SJCRH30 (cell line): ENCODE measurements around the gene ODF2. TPM values are rescaled to one million over a fixed set of nuclear protein-coding genes. Genes with fewer than 3 reads are reported as not detected.
"Not testable (repeated sequence)": the region's sequence is repeated elsewhere in the genome, so short reads cannot be mapped to it uniquely, and the experiment has no call there.

Experiments
- DNase-seq, 2 experiments: peaks; one replicate each; pipeline ENCODE4 v3.0.0-alpha.2; 2015 to 2020
- H3K27ac ChIP-seq: fragments of 250-450 bp; sonication (Bioruptor Pico); 2 replicates; pipeline ENCODE4 v1.5.1; 2020; ENCODE audit warnings: mild to moderate bottlenecking, moderate library complexity
- H3K27me3 ChIP-seq: fragments of 250-450 bp; sonication (Bioruptor Pico); 2 replicates; pipeline ENCODE4 v1.5.1; 2020; ENCODE audit warnings: mild to moderate bottlenecking, moderate library complexity
- H3K36me3 ChIP-seq: fragments of 250-450 bp; sonication (Bioruptor Pico); 2 replicates; pipeline ENCODE4 v1.5.1; 2020; ENCODE audit warnings: mild to moderate bottlenecking, moderate library complexity
- H3K4me1 ChIP-seq: fragments of 250-450 bp; sonication (Bioruptor Pico); 2 replicates; pipeline ENCODE4 v1.5.1; 2020; ENCODE audit warnings: mild to moderate bottlenecking, moderate library complexity
- H3K4me3 ChIP-seq: fragments of 250-450 bp; sonication (Bioruptor Pico); 2 replicates; pipeline ENCODE4 v1.5.1; 2020; ENCODE audit warnings: mild to moderate bottlenecking, moderate library complexity
- H3K9me3 ChIP-seq: fragments of 250-450 bp; sonication (Bioruptor Pico); replicated peaks from 2 replicates; pipeline ENCODE4 v1.5.1; 2020; ENCODE audit warnings: mild to moderate bottlenecking, moderate library complexity
- total RNA-seq: library from RNA; depleted of rRNA; stranded (reverse); fragments of >200 nt; shearing (Covaris generic); gene quantifications from 2 replicates; pipeline ENCODE4 v1.2.3, GENCODE V29; 2014

ODF2 gene
- total RNA-seq, 1 experiment from 2014 or later: 64.9 TPM

DNA sequence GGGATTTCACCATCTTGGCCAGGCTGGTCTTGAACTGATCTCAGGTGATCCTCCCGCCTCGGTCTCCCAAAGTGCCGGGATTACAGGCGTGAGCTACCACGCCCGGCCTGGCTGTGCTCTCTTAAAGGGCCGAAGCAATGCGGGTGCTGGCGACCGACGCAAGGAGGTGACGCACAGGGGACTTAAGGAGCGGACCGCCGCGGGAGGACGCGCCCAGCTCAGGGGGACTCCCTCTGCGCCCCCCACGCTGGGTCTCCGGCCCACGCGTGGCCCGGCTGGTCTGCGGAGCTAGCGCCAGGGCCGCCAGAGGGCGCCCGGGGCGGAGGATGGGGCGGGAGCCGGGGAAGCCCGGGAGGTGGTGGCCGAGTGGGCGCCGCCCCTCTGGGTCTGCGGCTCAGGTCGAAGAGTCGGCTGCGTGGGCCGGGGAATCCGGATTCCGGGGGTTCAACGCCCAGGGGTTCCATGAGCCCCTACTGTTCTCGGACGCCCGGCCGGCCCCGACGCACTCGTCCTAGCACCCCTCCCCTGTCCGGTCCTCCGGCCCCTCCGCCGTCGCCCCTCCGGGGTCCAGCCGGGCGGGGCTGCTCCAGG lies 35.7 kb upstream of the ODF2 start:
- H3K4me1 ChIP-seq: peaks cover 12% of the 10 kb centered on the region
- peak; percentile 79 to 87 for DNase-seq
- peak overlapping the region; percentile 86 for H3K4me3 ChIP-seq
- H3K36me3 ChIP-seq: no peaks in the 10 kb centered on the region
- H3K27ac ChIP-seq: peak overlapping the region; percentile 17; the same call in 1 of the 2 replicates
- H3K27me3 ChIP-seq: no peaks in the 10 kb centered on the region
- H3K9me3 ChIP-seq: no peaks in the 10 kb centered on the region

DNA sequence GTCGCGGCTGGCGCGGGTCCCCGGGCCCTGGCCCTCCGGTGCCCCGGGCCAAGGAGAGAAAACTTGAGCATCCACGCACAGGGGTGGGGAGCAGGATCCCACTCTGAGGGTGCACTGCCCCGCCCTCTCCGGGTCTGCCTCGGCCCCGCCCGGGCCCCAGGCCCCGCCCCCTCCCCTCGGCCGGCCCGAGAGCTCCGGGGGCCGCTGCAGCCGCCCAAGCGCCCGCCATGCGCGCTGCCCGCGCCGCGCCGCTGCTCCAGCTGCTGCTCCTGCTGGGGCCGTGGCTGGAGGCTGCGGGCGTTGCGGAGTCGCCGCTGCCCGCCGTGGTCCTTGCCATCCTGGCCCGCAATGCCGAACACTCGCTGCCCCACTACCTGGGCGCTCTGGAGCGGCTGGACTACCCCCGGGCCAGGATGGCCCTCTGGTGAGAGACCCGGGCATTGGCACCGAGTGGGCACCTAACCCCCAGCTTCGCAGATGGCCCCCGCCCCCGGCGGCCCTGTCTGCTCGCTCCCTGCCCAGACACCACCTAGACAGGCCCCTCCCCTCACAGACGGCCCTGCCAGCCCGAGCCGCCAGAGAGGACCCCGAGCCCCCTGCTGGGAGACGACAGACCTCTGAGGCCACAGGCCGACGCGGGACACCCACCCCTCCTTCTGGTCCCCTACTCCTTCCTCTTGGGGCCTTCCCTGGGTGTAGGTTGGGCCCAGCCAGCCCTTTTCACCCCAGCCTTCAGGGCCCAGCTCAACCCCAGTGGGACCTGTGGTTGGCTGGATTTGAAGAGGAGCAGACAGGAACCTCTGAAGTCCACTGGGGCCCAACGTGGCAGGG lies 34.9 kb upstream of the ODF2 start, which contains the start of gene CERCAM:
CERCAM (plus strand) TSS at position 207 of the 831 bp plus-strand sequence; CDS start at position 228, 21 bp downstream.
- Histone ChIP-seq H3K9me3 (no peaks in the 10 kb centered on the region), H3K4me3 (peak within 1 kb of the TSS; percentile 86), H3K27me3 (no peaks in the 10 kb centered on the region), H3K27ac (peak within 1 kb of the TSS; percentile 63), H3K36me3 (no peaks in the 10 kb centered on the region), H3K4me1 (peaks cover 12% of the 10 kb centered on the region)
- peak; percentile 77 to 87 for DNase-seq

DNA sequence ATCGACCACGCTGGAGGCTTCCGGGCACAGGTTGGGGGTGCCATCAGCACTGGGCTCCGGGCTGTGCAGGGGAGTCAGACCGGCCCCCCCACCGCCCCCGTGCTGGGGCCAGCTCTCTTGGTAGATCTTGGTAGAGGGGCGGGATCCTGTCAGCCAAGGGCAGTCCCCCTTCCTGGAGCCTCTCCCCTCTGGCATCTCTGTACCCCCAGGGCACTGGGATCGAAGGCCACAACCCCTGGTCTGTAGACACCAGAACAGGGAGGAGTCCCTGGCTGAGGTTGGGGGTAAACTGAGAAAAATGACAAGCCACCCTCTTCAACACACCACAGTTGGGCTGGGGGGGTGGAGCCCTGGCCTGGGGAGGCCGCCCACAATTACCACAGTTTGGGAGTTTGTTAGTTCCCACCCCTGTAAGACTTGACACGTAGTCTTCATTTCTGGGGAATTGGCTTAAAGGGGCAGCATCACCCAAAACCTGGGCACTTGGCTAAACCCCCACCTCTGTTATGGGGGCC lies 34.3 kb upstream of the ODF2 start:
- no peaks in the 10 kb centered on the region for H3K36me3 ChIP-seq
- no peaks in the 10 kb centered on the region for H3K27me3 ChIP-seq
- H3K27ac ChIP-seq: peak overlapping the region; percentile 63
- H3K4me1 ChIP-seq: peaks cover 5% of the 10 kb centered on the region
- H3K9me3 ChIP-seq: no peaks in the 10 kb centered on the region
- DNase-seq: peak; percentile 49 to 54
- H3K4me3 ChIP-seq: peak overlapping the region; percentile 86

DNA sequence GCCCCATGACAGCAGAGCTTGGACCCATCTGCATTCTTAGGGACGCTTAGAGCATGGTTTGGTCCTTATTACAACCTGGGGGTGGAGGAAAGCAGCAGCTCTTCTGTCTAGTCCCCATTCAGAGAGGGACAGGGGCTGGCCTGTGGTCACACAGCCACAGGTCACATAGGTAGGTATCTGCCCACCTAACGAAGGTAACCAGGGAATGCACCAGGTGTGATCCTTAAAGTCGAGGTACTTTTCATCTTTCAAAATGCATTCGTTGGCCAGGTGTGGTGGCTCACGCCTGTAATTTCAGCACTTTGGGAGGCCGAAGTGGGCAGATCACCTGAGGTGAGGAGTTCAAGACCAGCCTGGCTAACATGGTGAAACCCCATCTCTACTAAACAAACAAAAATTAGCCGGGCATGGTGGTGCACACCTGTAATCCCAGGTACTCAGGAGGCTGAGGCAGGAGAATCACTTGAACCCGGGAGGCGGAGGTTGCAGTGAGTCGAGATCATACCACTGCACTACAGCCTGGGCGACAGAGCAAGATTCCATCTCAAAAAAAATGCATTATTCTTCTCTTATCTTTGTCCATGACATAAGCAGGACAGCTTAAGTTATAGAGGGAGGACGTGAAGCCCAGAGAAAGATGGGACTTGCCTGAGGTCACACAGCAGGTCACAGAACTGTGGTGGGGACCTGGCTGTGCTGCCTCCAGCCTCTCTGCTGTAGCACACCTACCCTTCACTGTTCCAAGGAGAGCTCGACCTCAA lies 33.6 kb upstream of the ODF2 start:
- not testable (repeated sequence) for H3K36me3 ChIP-seq, H3K4me3 ChIP-seq, DNase-seq, H3K27ac ChIP-seq, H3K27me3 ChIP-seq, H3K4me1 ChIP-seq, H3K9me3 ChIP-seq

DNA sequence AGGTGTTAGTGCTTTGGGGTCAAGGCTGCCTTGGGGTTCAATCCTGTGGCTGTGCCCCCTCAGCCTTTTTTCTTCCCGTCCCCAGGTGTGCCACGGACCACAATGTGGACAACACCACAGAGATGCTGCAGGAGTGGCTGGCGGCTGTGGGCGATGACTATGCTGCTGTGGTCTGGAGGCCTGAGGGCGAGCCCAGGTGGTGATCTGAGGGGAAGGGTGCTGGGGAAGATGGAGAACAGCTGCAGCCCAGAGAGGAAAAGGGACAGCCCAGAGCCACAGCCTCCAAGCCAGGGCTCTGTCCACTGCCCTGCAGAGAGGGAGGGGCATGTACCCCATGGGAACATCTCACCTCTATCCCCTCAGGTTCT lies 33.0 kb upstream of the ODF2 start:
- Histone ChIP-seq H3K4me3 (no peak overlapping the region), H3K4me1 (peaks cover 4% of the 10 kb centered on the region; the same call in 1 of the 2 replicates), H3K27ac (no peak overlapping the region), H3K9me3 (no peaks in the 10 kb centered on the region), H3K27me3 (no peaks in the 10 kb centered on the region), H3K36me3 (no peaks in the 10 kb centered on the region)
- no peak for DNase-seq

DNA sequence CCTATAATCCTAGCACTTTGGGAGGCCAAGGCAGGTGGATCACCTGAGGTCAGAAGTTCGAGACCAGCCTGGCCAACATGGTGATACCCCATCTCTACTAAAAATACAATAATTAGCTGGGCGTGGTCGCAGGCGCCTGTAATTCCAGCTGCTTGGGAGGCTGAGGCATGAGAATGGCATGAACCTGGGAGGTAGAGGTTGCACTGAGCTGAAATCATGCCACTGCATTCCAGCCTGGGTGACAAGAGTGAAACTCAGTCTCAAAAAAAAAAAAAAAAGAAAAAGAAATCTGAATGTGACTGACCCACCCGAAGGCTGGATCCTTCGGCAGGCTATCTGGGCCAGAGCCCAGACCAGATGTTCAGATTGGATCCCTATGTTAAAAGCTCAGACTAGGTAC lies 32.5 kb upstream of the ODF2 start:
- H3K27ac ChIP-seq, H3K27me3 ChIP-seq, H3K4me3 ChIP-seq, DNase-seq, H3K4me1 ChIP-seq, H3K36me3 ChIP-seq, H3K9me3 ChIP-seq: not testable (repeated sequence)

DNA sequence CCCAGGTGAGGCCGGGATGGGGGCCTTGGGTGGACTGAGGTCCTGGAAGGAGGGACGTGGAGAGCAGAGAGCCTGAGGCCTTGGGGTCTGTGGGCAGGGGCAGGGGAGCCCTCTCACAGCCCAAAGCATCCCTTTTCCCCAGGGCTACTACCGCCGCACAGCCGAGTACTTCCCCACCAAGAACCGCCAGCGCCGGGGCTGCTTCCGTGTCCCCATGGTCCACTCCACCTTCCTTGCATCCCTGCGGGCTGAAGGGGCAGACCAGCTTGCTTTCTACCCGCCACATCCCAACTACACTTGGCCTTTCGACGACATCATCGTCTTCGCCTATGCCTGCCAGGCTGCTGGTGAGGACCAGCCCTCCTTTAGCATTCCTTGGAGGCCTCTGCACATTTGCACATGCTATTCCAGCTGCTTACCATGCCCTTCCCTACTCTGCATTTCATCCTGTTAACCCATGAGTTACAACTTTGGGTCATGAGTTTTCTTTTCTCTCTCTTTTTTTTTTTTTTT lies 31.5 kb upstream of the ODF2 start:
- Histone ChIP-seq H3K27ac (no peak overlapping the region), H3K36me3 (no peaks in the 10 kb centered on the region; the same call in 1 of the 2 replicates), H3K4me1 (peaks cover under 1% of the 10 kb centered on the region; the same call in 1 of the 2 replicates), H3K27me3 (no peaks in the 10 kb centered on the region), H3K4me3 (no peak overlapping the region), H3K9me3 (no peaks in the 10 kb centered on the region)
- no peak for DNase-seq

DNA sequence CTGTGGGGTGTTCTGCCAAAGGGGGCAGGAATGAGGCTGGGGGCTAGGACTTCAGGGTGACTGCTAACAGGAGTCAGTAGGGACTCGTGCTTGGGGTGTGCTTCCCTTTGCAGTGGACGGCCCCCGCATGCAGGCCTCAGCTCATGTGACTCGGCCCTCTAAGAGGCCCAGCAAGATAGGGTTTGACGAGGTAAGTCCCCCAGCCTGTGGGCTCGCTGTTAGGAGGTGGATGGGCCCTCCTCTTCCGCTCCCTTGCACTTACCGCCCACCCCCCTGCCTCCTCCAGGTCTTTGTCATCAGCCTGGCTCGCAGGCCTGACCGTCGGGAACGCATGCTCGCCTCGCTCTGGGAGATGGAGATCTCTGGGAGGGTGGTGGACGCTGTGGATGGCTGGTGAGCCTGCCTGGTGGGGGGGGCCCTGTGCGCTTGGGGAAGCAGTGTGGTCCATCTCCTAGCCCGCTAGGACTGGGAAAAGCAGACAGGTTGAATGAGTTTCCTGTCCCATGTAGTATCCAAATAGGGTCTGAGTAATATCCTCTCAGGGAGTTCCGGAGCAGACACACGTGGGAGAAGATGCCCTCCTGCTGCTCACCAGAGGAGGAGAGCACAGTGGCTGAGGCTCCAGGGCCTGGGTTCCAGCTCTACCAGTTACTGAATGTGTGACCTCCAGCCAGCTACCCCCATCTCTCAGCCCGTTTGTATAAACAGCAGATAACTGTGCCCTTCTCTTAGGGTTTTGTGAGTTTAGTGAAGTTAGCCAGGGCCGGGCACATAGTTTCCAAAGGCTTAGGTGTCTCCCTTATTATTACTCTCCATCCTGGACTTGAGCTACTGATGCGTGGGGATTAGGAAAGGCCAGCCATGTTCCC lies 26.9 kb upstream of the ODF2 start:
- H3K27ac ChIP-seq: no peak overlapping the region
- no peaks in the 10 kb centered on the region for H3K4me1 ChIP-seq
- H3K9me3 ChIP-seq: no peaks in the 10 kb centered on the region
- no peaks in the 10 kb centered on the region; the same call in 1 of the 2 replicates for H3K36me3 ChIP-seq
- DNase-seq: no peak
- no peaks in the 10 kb centered on the region for H3K27me3 ChIP-seq
- no peak overlapping the region for H3K4me3 ChIP-seq

DNA sequence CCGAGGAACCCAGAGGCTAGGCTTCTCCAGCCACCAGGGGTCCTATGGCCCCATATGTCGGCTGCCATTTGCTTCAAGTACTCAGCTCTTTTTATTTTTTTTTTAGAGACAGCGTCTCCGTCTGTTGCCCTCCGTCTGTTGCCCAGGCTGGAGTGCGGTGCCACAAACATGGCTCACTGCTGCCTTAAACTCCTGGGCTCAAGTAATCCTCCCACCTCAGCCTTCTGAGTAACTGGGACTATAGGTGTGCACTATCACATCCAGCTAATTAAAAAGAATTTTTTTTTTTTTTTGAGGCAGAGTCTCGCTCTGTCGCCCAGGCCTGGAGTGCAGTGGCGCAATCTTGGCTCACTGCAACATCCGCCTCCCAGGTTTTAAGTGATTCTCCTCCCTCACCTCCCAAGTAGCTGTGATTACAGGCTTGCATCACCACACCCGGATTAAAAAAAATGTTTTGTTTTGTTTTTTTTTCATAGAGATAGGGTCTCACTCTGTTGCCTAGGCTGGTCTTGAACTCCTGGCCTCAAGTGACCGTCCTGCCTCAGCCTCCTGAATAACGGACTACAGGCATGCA lies 26.2 kb upstream of the ODF2 start:
- no peak overlapping the region for H3K27ac ChIP-seq
- no peaks in the 10 kb centered on the region; the same call in 1 of the 2 replicates for H3K36me3 ChIP-seq
- no peak for DNase-seq

DNA sequence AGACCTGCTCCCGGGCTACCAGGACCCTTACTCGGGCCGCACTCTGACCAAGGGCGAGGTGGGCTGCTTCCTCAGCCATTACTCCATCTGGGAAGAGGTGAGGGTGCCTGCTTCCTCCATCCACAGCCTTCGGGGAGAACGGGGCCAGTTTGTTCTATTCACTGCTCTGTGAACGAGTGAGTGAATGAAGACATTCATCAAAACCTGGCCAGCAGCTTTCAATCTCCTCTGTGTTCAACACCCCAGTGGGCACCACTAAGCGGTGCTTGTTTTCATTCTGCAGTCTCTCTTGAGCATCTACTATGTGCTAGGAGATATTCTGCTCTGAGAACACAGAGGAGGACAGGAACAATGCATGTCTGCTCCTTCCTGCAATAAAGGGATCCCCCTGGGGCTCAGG lies 24.6 kb upstream of the ODF2 start:
- no peak overlapping the region for H3K27ac ChIP-seq
- H3K4me1 ChIP-seq: no peaks in the 10 kb centered on the region
- H3K4me3 ChIP-seq: no peak overlapping the region
- H3K36me3 ChIP-seq: no peaks in the 10 kb centered on the region; the same call in 1 of the 2 replicates
- H3K27me3 ChIP-seq: no peaks in the 10 kb centered on the region
- no peak for DNase-seq
- H3K9me3 ChIP-seq: no peaks in the 10 kb centered on the region

More for the DNA sequence above, 26.2 kb upstream of the ODF2 start:
- no peaks in the 10 kb centered on the region for H3K9me3 ChIP-seq
- H3K4me3 ChIP-seq: no peak overlapping the region
- H3K27me3 ChIP-seq: no peaks in the 10 kb centered on the region
- no peaks in the 10 kb centered on the region for H3K4me1 ChIP-seq

DNA sequence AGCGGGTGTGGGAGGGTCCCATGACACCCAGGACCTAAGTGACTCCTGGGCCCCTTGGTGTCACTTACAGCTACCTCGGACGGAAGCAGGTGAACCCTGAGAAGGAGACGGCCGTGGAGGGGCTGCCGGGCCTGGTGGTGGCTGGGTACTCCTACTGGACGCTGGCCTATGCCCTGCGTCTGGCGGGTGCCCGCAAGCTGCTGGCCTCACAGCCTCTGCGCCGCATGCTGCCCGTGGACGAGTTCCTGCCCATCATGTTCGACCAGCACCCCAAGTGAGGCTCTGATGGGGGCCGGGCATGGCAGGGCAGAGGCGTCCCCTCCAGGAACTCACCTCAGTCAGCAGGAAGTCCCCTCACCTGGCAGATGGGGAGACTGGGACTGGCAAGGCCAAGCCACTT lies 21.5 kb upstream of the ODF2 start:
- no peaks in the 10 kb centered on the region for H3K27me3 ChIP-seq
- no peak overlapping the region for H3K4me3 ChIP-seq
- H3K4me1 ChIP-seq: peaks cover 6% of the 10 kb centered on the region
- H3K27ac ChIP-seq: no peak overlapping the region
- no peaks in the 10 kb centered on the region for H3K9me3 ChIP-seq
- H3K36me3 ChIP-seq: no peaks in the 10 kb centered on the region
- no peak for DNase-seq

DNA sequence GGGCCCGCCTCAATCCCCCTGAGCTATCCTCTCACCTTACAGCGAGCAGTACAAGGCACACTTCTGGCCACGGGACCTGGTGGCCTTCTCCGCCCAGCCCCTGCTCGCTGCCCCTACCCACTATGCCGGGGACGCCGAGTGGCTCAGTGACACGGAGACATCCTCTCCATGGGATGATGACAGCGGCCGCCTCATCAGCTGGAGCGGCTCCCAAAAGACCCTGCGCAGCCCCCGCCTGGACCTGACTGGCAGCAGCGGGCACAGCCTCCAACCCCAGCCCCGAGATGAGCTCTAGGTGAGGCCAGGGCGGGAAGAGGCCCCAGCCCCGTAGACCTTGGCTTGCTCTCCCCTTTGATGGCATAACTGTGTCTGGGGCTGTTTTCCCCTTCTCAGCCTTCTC lies 20.2 kb upstream of the ODF2 start:
- Histone ChIP-seq H3K27ac (no peak overlapping the region), H3K27me3 (no peaks in the 10 kb centered on the region), H3K9me3 (no peaks in the 10 kb centered on the region), H3K36me3 (no peaks in the 10 kb centered on the region), H3K4me3 (no peak overlapping the region), H3K4me1 (peaks cover 6% of the 10 kb centered on the region)
- DNase-seq: no peak

DNA sequence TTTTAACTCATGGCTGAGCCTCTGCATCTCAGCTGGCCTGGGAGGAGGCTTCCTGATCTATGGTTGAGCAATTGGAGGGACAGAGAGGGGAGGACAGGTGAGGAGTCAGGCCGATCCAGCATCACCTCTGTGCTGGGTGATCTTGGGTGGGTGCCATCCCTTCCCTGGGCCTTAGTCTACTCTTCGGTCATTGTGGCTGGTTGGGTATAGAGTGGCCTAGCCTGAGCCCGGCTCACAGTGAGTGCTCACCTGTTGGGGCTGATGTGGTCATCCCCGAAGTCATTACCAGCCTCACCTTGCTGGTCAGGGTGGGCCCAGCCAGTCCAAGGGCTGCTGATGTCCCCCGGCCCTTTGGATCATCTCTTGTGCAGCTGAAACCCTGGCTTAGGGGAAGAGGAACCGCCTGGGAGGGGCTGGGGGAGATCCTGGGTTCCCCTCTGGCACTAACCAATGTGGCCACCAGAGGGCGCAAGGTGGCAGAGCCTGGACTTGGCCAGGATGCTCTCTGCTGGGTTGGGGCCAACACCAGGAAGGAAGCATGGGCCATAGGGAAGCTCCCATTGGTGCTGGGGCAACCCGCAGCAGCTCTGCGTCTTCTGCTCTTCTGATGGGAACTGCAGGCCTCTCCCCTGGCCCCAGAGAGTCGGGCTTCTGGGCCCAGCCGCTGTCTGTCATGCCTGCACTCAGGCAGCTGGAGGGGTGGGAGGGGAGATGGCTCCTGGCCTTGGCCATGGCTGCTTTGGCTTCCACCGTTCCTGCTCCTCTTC lies 17.3 kb upstream of the ODF2 start:
- Histone ChIP-seq H3K4me1 (peaks cover 6% of the 10 kb centered on the region), H3K27me3 (no peaks in the 10 kb centered on the region)
- DNase-seq: peak; percentile 93 to 96

More for the DNA sequence above, 17.3 kb upstream of the ODF2 start:
- H3K36me3 ChIP-seq: no peaks in the 10 kb centered on the region
- no peak overlapping the region for H3K4me3 ChIP-seq
- H3K9me3 ChIP-seq: no peaks in the 10 kb centered on the region
- peak overlapping the region; percentile 6; the same call in 1 of the 2 replicates for H3K27ac ChIP-seq
